Measurements from ENCODE around the gene AAK1. TPM values are rescaled to one million over a fixed set of nuclear protein-coding genes. Genes with fewer than 3 reads are reported as not detected.

Gene AAK1
- total and polyA plus RNA-seq, 7 donors, result 5.4 to 35.7 (median 20.7) TPM

GRCh38 chr2:69459936-69460335, 183.6 kb downstream of the AAK1 start:
- WGBS, 2 donors, result 69 to 87% methylated on average over 4 of the region's 4 CpGs
- no peak for TF ChIP-seq EP300 (IDR thresholded peaks at IDR 0.05)
- TF ChIP-seq POLR2AphosphoS5 (IDR thresholded peaks at IDR 0.05), result no peak
- no peak for TF ChIP-seq CTCF (IDR thresholded peaks at IDR 0.05)
- TF ChIP-seq POLR2A (IDR thresholded peaks at IDR 0.05), result no peak
- intact Hi-C loops (cut with DNase I), result no loop called here
- no peak for DNase-seq
- Histone ChIP-seq H3K4me1 (no peaks in the 10 kb centered on the region), H3K27ac (no peak overlapping the region), H3K27me3 (no peaks in the 10 kb centered on the region), H3K9me3 (no peaks in the 10 kb centered on the region), H3K36me3 (peaks cover 0 to 4% (median 0%) of the 10 kb centered on the region in 4 donors), H3K4me3 (no peak overlapping the region)

GRCh38 chr2:69456950-69457445, 186.5 kb downstream of the AAK1 start:
- TF ChIP-seq CTCF (IDR thresholded peaks at IDR 0.05) (no peak), POLR2A (IDR thresholded peaks at IDR 0.05) (no peak), EP300 (IDR thresholded peaks at IDR 0.05) (no peak), POLR2AphosphoS5 (IDR thresholded peaks at IDR 0.05) (no peak)
- no peak for DNase-seq
- H3K4me3 ChIP-seq, result no peak overlapping the region
- no peaks in the 10 kb centered on the region for H3K36me3 ChIP-seq
- H3K4me1 ChIP-seq, result no peaks in the 10 kb centered on the region
- H3K27me3 ChIP-seq, result no peaks in the 10 kb centered on the region
- no peaks in the 10 kb centered on the region for H3K9me3 ChIP-seq
- intact Hi-C loops (cut with DNase I), result no loop called here
- H3K27ac ChIP-seq, result no peak overlapping the region

- no peak for TF ChIP-seq EP300 (IDR thresholded peaks at IDR 0.05)
- no peak for TF ChIP-seq POLR2AphosphoS5 (IDR thresholded peaks at IDR 0.05)
- TF ChIP-seq CTCF (IDR thresholded peaks at IDR 0.05), result no peak
- no peak for TF ChIP-seq POLR2A (IDR thresholded peaks at IDR 0.05)
- Histone ChIP-seq H3K36me3 (no peaks in the 10 kb centered on the region), H3K4me1 (no peaks in the 10 kb centered on the region), H3K9me3 (no peaks in the 10 kb centered on the region), H3K4me3 (no peak overlapping the region), H3K27ac (no peak overlapping the region), H3K27me3 (no peaks in the 10 kb centered on the region)
- no peak for DNase-seq
- WGBS, 2 donors, result 97 to 98% methylated on average over 7 of the region's 7 CpGs
- intact Hi-C loops (cut with DNase I), result no loop called here
Observed at GRCh38 chr2:69456154-69456553, 187.4 kb downstream of the AAK1 start.

- Histone ChIP-seq H3K27me3 (no peaks in the 10 kb centered on the region), H3K9me3 (no peaks in the 10 kb centered on the region), H3K27ac (no peak overlapping the region), H3K36me3 (no peaks in the 10 kb centered on the region), H3K4me3 (no peak overlapping the region), H3K4me1 (no peaks in the 10 kb centered on the region)
- no peak for DNase-seq
- 28 to 71% methylated on average over 2 of the region's 2 CpGs for WGBS, 2 donors
- TF ChIP-seq POLR2A (IDR thresholded peaks at IDR 0.05) (no peak), POLR2AphosphoS5 (IDR thresholded peaks at IDR 0.05) (no peak), EP300 (IDR thresholded peaks at IDR 0.05) (no peak), CTCF (IDR thresholded peaks at IDR 0.05) (no peak)
- intact Hi-C loops (cut with DNase I), result no loop called here
Observed at GRCh38 chr2:69454976-69455375, 188.6 kb downstream of the AAK1 start.

GRCh38 chr2:69453475-69454129, 189.9 kb downstream of the AAK1 start:
- Histone ChIP-seq H3K27ac (no peak overlapping the region), H3K9me3 (no peaks in the 10 kb centered on the region), H3K27me3 (no peaks in the 10 kb centered on the region), H3K4me1 (no peaks in the 10 kb centered on the region), H3K4me3 (no peak overlapping the region), H3K36me3 (no peaks in the 10 kb centered on the region)
- intact Hi-C loops (cut with DNase I), result no loop called here
- no peak for DNase-seq
- 70 to 74% methylated on average over 4 of the region's 4 CpGs for WGBS, 2 donors
- TF ChIP-seq EP300 (IDR thresholded peaks at IDR 0.05) (no peak), POLR2AphosphoS5 (IDR thresholded peaks at IDR 0.05) (no peak)
